AG09319 (cell line): ENCODE data around the gene DSG2.

ENCODE experiments used
- DNase-seq: peaks from one replicate; pipeline ENCODE4 v3.0.0-alpha.2; 2010; ENCODE audit warnings: low read depth; ENCODE audit errors: extremely low read depth
- TF ChIP-seq, protein P1 (sequence below): IDR thresholded peaks from 2 replicates; pipeline ENCODE4 v1.5.1; 2011; ENCODE audit warnings: low read depth, mild to moderate bottlenecking, inconsistent platforms, low read length, moderate library complexity

DSG2 gene

DNA sequence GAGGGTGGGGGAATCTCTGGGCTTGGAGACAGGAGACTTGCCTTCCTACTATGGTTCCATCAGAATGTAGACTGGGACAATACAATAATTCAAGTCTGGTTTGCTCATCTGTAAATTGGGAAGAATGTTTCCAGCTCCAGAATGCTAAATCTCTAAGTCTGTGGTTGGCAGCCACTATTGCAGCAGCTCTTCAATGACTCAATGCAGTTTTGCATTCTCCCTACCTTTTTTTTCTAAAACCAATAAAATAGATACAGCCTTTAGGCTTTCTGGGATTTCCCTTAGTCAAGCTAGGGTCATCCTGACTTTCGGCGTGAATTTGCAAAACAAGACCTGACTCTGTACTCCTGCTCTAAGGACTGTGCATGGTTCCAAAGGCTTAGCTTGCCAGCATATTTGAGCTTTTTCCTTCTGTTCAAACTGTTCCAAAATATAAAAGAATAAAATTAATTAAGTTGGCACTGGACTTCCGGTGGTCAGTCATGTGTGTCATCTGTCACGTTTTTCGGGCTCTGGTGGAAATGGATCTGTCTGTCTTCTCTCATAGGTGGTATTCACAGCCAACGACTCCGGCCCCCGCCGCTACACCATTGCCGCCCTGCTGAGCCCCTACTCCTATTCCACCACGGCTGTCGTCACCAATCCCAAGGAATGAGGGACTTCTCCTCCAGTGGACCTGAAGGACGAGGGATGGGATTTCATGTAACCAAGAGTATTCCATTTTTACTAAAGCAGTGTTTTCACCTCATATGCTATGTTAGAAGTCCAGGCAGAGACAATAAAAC, 100.2 kb downstream of the DSG2 start:
- no peak for DNase-seq
- TF ChIP-seq, protein P1, sequence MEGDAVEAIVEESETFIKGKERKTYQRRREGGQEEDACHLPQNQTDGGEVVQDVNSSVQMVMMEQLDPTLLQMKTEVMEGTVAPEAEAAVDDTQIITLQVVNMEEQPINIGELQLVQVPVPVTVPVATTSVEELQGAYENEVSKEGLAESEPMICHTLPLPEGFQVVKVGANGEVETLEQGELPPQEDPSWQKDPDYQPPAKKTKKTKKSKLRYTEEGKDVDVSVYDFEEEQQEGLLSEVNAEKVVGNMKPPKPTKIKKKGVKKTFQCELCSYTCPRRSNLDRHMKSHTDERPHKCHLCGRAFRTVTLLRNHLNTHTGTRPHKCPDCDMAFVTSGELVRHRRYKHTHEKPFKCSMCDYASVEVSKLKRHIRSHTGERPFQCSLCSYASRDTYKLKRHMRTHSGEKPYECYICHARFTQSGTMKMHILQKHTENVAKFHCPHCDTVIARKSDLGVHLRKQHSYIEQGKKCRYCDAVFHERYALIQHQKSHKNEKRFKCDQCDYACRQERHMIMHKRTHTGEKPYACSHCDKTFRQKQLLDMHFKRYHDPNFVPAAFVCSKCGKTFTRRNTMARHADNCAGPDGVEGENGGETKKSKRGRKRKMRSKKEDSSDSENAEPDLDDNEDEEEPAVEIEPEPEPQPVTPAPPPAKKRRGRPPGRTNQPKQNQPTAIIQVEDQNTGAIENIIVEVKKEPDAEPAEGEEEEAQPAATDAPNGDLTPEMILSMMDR: no peak
